Mucosa of descending colon (tissue), 3 donors: ENCODE data around the gene DPT. TPM values are rescaled to one million over a fixed set of nuclear protein-coding genes. Genes with fewer than 3 reads are reported as not detected.

Source experiments
- ATAC-seq: fragments of 200-7000 bp; cut with Tn5 transposase; one replicate; pipeline ENCODE4 v1.9.1; 2020; ENCODE audit warnings: mild to moderate bottlenecking, moderate library complexity
- DNase-seq, 3 donors: peaks; one replicate each; pipeline ENCODE4 v3.0.0-alpha.2; 2020
- H3K36me3 ChIP-seq: fragments of 200-600 bp; one replicate; pipeline ENCODE4 v1.8.0; 2021; ENCODE audit warnings: low read depth, mild to moderate bottlenecking
- H3K4me1 ChIP-seq: fragments of 200-600 bp; one replicate; pipeline ENCODE4 v1.8.0; 2021; ENCODE audit warnings: low read depth, mild to moderate bottlenecking
- H3K4me3 ChIP-seq: fragments of 200-600 bp; one replicate; pipeline ENCODE4 v1.8.0; 2021; ENCODE audit warnings: mild to moderate bottlenecking
- H3K9me3 ChIP-seq: fragments of 200-600 bp; one replicate; pipeline ENCODE4 v1.8.0; 2021; ENCODE audit warnings: mild to moderate bottlenecking
- intact Hi-C, 2 donors: fragments of 100-400 bp; cut with DNase I in 1 of 2; cut with micrococcal nuclease in 1 of 2; formaldehyde crosslinking; loops; one replicate each; pipeline versions ENCODE4 v1.11.0 to v1.11.1; 2022; cut with DNase I, micrococcal nuclease
- total RNA-seq, 3 donors: library from RNA; stranded (reverse); fragmentation: NEBNext Ultra II Directional in 2 of 3; extraction: Animal tissue kit (Norgen Biotek cat#: 25700) in 2 of 3; gene quantifications; one replicate each; pipeline versions ENCODE4 v1.2.1 to v1.2.4, GENCODE V29; 2021 to 2023
- TF ChIP-seq, protein P1 (sequence below): fragments of 200-600 bp; IDR thresholded peaks from one replicate; pipeline ENCODE4 v1.8.0; 2022; ENCODE audit warnings: antibody characterized with exemption, mild to moderate bottlenecking
- donor health status: DM: no; HTN: no; CAD: no; lungs with moderate emphysema.
- donor health status: DM: no; HTN: no; CAD: no.
- donor health status: DM: no; HTN: yes; CAD: no.

The DPT gene
- total RNA-seq, 3 donors from 2014 or later, result 4.8 to 277 (median 16.9) TPM

DNA sequence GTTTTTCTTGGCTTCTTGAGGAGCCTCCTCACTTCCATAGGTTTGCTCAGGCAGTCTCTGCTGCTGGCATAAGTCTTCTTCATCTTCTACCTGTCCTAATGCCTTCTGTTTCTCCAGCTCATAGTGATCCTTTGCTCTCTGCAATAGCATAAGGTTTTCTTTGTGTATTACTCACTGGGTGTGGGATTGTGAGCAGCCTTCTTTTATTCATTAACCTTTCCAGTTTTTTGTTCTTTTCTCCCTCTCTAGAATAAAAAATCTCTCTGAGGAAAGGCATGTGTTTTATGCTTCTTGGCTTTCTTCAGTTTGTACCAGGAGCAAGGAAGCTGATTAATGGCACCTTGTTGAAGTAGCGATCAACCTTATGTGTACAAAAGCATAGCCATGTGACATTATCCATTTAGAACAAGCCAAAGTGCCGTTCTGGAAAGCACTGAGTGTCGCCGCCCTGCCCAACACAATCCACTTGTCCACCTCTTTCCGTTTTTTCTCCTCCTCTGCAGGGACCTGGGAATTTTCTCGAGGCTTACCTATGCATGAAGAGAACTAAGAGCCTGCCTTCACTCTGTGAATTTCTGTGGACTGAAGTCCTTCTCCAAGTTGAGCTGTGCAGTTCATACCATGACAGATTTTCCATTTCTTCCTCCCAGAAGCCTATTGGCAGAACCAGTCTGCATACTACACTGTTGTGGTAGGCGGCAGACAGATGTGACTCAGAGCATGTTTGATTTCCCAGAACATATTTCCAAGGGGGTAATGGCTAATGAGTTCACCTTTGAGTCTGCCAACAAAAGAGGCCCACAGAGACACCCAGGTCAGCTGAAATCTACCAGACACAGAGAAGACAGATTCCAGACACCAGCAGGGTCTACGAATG, 39.0 kb downstream of the DPT start:
- peak; percentile 29 for ATAC-seq
- Histone ChIP-seq H3K4me1 (peaks cover 25% of the 10 kb centered on the region), H3K36me3 (no peaks in the 10 kb centered on the region), H3K9me3 (no peaks in the 10 kb centered on the region), H3K4me3 (no peak overlapping the region)
- no peak for DNase-seq
- intact Hi-C loops, result no loop called here
- TF ChIP-seq, protein P1, sequence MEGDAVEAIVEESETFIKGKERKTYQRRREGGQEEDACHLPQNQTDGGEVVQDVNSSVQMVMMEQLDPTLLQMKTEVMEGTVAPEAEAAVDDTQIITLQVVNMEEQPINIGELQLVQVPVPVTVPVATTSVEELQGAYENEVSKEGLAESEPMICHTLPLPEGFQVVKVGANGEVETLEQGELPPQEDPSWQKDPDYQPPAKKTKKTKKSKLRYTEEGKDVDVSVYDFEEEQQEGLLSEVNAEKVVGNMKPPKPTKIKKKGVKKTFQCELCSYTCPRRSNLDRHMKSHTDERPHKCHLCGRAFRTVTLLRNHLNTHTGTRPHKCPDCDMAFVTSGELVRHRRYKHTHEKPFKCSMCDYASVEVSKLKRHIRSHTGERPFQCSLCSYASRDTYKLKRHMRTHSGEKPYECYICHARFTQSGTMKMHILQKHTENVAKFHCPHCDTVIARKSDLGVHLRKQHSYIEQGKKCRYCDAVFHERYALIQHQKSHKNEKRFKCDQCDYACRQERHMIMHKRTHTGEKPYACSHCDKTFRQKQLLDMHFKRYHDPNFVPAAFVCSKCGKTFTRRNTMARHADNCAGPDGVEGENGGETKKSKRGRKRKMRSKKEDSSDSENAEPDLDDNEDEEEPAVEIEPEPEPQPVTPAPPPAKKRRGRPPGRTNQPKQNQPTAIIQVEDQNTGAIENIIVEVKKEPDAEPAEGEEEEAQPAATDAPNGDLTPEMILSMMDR, result no peak

DNA sequence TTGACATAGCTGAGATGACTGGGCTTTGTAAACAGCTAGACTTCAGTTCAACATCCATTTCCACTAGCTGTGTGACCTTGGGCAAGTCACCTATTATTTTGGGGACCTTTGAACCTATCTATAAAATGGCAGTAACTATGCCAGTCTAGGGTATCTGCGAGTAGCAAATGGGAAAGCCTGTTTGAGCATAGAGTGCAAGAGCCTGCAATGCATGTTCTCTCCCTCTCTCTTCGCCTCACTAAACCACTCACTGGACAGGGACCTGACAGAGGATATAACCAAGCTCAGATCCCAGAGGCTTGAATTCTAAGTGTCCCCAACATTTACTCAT, 39.7 kb downstream of the DPT start:
- no peak for DNase-seq
- ATAC-seq, result no peak
- intact Hi-C loops, result no loop called here
- TF ChIP-seq, protein P1, result no peak
- peaks cover 25% of the 10 kb centered on the region for H3K4me1 ChIP-seq
- H3K9me3 ChIP-seq, result no peaks in the 10 kb centered on the region
- no peak overlapping the region for H3K4me3 ChIP-seq
- no peaks in the 10 kb centered on the region for H3K36me3 ChIP-seq

DNA sequence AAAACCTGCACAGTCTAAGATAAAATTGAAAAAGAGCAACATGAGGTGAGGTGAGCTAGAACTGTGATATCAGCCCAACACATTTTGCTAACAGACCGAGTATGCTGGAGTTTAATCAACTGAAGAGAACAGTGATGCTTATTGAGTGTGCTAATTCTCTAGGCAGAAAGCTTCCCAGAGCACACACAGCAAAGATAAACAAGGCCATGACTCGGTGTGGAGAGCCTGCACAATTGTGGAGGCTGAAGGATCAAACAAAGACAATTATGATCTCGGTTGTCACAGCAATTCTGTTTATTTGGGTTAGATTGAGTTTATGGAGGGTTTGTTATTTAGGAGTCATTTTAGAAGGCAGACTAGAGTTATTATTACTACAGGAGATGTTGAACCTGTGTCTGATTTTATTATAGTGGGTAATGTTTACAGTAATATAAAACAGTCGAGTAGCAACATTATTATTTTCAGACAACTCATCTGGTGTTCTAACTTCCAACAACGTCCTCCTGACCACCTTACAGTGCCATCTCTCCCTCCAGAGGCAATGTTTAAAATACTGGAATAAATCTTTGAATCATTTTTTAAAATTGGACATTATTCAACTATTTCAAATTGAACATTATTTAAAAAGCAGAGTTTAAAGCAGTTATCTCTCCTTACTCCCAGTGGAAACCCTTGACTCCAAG, 40.2 kb downstream of the DPT start:
- no peak for DNase-seq
- Histone ChIP-seq H3K36me3 (no peaks in the 10 kb centered on the region), H3K4me3 (no peak overlapping the region), H3K9me3 (no peaks in the 10 kb centered on the region), H3K4me1 (peaks cover 20% of the 10 kb centered on the region)
- TF ChIP-seq, protein P1, result no peak
- intact Hi-C loops, result no loop called here
- peak; percentile 21 for ATAC-seq

DNA sequence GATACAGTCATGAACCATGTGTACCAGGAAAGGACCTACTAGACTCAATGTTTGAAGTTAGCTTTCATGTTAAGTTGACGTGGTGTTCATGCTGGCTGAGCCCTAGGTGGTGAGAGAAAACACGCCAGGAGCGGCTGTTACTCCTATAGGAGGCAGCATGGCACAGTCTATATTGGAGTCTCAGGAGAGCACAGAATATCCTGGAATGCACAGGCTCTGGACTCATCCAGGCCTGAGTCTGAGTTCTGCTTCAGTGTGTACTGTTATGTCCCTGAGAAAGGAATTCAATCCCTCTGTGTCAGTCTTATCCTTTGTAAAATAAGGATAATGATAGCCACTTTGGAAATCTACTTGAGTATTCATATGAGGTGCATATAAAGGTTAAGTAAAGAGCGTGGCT, 41.2 kb downstream of the DPT start:
- Histone ChIP-seq H3K36me3 (no peaks in the 10 kb centered on the region), H3K9me3 (no peaks in the 10 kb centered on the region), H3K4me3 (no peak overlapping the region), H3K4me1 (peaks cover 10% of the 10 kb centered on the region)
- TF ChIP-seq, protein P1, result no peak
- intact Hi-C loops, result no loop called here
- DNase-seq (peak in 1 of 3 donors; percentile 29), ATAC-seq (peak; percentile 47)

DNA sequence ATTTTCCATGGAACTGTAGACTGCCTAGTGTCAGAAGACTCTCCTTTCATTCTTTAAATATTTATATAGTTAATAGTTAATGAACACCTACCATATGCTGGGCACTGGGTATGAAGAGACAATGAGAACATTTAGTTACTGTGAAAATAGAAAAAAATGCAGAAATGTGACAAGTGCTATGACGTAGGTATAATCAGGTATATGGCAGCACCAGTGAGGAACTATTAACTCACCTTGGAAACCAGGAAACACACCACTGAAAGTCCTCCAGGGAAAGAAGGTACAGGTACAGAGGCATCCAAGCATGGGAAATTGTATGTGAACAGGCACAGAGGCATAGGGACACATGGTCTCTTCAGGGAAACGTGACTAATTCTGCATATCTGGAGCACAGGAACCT, 42.3 kb downstream of the DPT start:
- Histone ChIP-seq H3K4me3 (no peak overlapping the region), H3K9me3 (no peaks in the 10 kb centered on the region), H3K36me3 (no peaks in the 10 kb centered on the region), H3K4me1 (peaks cover 8% of the 10 kb centered on the region)
- DNase-seq (no peak), ATAC-seq (no peak)
- TF ChIP-seq, protein P1, result no peak
- intact Hi-C loops, result no loop called here
